Heart left ventricle (tissue), 13 donors: ENCODE data around the gene TNIP1.

Experiments used
- CTCF ChIP-seq, 12 donors: fragments of 200-600 bp; sonication (generic) in 4 of 12; IDR thresholded peaks; one replicate each; pipeline versions ENCODE4 v1.5.0 to v1.8.0; 2018 to 2022; ENCODE audit warnings: antibody characterized with exemption in 12 of 12, mild to moderate bottlenecking in 5 of 12
- POLR2A ChIP-seq, 2 donors: fragments of 450-650 bp; IDR thresholded peaks; one replicate each; pipeline ENCODE4 v1.6.1; 2017; ENCODE audit warnings: antibody characterized with exemption in 2 of 2, mild to moderate bottlenecking in 2 of 2, moderate library complexity in 2 of 2
- donor health status: ischemic (EF 13 %, LVEDD 7.1; RV severe dilation, severe dysfunction).
- donor health status: DM: no; HTN: yes; CAD: no.
- donor health status: DM: no; HTN: no; CAD: no.
- donor health status: ischemic (EF 25% LVEDD 6.9; RV normal size, moderate dysfunction).
- donor health status: ischemic (EF 25% LVEDD 5.7; RV mildly dilated, moderate dysfunction).
- donor health status: ischemic (EF 35%, LVEDD 5.7; RV mildly dilated, moderate dysfunction).
- donor health status: nonischemic (EF 11% LVEDD 7.7; RV severe dilation, severe dysfunction).
- donor health status: DM: yes; HTN: yes; CAD: no.
- donor health status: PGD.
- donor health status: ischemic (EF 29% LVEDD 5.4; RV normal size, mild dysfunction).
- donor health status: nonischemic (EF 23%, LVEDD 6.1; RV moderate dilation, normal function).

GRCh38 chr5:151077967-151078366 is 2.9 kb downstream of the TNIP1 start:
- no peak for TF ChIP-seq CTCF (IDR thresholded peaks at IDR 0.05)
- TF ChIP-seq POLR2A (IDR thresholded peaks at IDR 0.05), result no peak
